Measurements from ENCODE around the gene DMRTB1. TPM values are rescaled to one million over a fixed set of nuclear protein-coding genes. Genes with fewer than 3 reads are reported as not detected.
"Not testable (repeated sequence)": the region's sequence is repeated elsewhere in the genome, so short reads cannot be mapped to it uniquely, and the experiment has no call there.

The DMRTB1 gene
- polyA plus RNA-seq (ENCODE audit: insufficient read length), result 0.10 TPM
- long read RNA-seq, donor 1, result 0 reads
- long read RNA-seq, donor 2, result 0 reads
- long read RNA-seq, donor 3, result 0 reads
- long read RNA-seq, donor 4, result 0 reads
- long read RNA-seq, donor 5, result 0 reads
- long read RNA-seq, donor 6, result 0 reads
- long read RNA-seq, donor 7, result 0 reads
- long read RNA-seq, donor 8, result 0 reads

GRCh38 chr1:53459321-53460175 is at the start of gene DMRTB1:
DMRTB1 (plus strand) TSS chr1:53459399; CDS start chr1:53459454, 55 bp downstream.
- no peak for DNase-seq

GRCh38 chr1:53409695-53410094 is 49.5 kb upstream of the DMRTB1 start:
- DNase-seq, result no peak

- no peak for DNase-seq
Observed at GRCh38 chr1:53410100-53410541, 49.1 kb upstream of the DMRTB1 start.

- no peak for DNase-seq
Observed at GRCh38 chr1:53410701-53411100, 48.5 kb upstream of the DMRTB1 start.

- no peak for DNase-seq
Observed at GRCh38 chr1:53411541-53412152, 47.6 kb upstream of the DMRTB1 start.

GRCh38 chr1:53412285-53413174 is 46.7 kb upstream of the DMRTB1 start:
- no peak for DNase-seq

GRCh38 chr1:53413175-53414001 is 45.8 kb upstream of the DMRTB1 start:
- DNase-seq, result no peak

GRCh38 chr1:53414632-53415031 is 44.6 kb upstream of the DMRTB1 start:
- no peak for DNase-seq

GRCh38 chr1:53415432-53415831 is 43.8 kb upstream of the DMRTB1 start:
- DNase-seq, result no peak

GRCh38 chr1:53416269-53416813 is 42.9 kb upstream of the DMRTB1 start:
- DNase-seq, result no peak

GRCh38 chr1:53417074-53417511 is 42.1 kb upstream of the DMRTB1 start:
- no peak for DNase-seq

GRCh38 chr1:53419034-53419433 is 40.2 kb upstream of the DMRTB1 start:
- DNase-seq, result no peak

GRCh38 chr1:53420341-53420740 is 38.9 kb upstream of the DMRTB1 start:
- no peak for DNase-seq

- DNase-seq, result no peak
Observed at GRCh38 chr1:53421208-53421607, 38.0 kb upstream of the DMRTB1 start.

- no peak for DNase-seq
Observed at GRCh38 chr1:53430261-53430660, 28.9 kb upstream of the DMRTB1 start.

- no peak for DNase-seq
Observed at GRCh38 chr1:53430779-53431178, 28.4 kb upstream of the DMRTB1 start.

GRCh38 chr1:53431244-53431643 is 28.0 kb upstream of the DMRTB1 start:
- no peak for DNase-seq

GRCh38 chr1:53431805-53432565 is 27.2 kb upstream of the DMRTB1 start:
- DNase-seq, result no peak

- DNase-seq, result no peak
Observed at GRCh38 chr1:53432611-53433010, 26.6 kb upstream of the DMRTB1 start.

- not testable (repeated sequence) for DNase-seq
Observed at GRCh38 chr1:53434405-53435007, 24.7 kb upstream of the DMRTB1 start.

Data from left kidney (tissue), 8 donors.